ENCODE data around the gene IL21R. TPM values are rescaled to one million over a fixed set of nuclear protein-coding genes. Genes with fewer than 3 reads are reported as not detected.

The IL21R gene
- total and polyA plus RNA-seq, 10 of the 15 experiments (the other 5 are each of a cell fraction or from before 2014, with no cell fraction given): 5.3 to 138 (median 82.5) TPM

GRCh38 chr16:27374804-27375425, 27.1 kb upstream of the IL21R start (continued):
- TF ChIP-seq TBL1XR1 (IDR thresholded peaks at IDR 0.05; ENCODE audit: low read depth, low read length): no peak
- TF ChIP-seq, protein P1, sequence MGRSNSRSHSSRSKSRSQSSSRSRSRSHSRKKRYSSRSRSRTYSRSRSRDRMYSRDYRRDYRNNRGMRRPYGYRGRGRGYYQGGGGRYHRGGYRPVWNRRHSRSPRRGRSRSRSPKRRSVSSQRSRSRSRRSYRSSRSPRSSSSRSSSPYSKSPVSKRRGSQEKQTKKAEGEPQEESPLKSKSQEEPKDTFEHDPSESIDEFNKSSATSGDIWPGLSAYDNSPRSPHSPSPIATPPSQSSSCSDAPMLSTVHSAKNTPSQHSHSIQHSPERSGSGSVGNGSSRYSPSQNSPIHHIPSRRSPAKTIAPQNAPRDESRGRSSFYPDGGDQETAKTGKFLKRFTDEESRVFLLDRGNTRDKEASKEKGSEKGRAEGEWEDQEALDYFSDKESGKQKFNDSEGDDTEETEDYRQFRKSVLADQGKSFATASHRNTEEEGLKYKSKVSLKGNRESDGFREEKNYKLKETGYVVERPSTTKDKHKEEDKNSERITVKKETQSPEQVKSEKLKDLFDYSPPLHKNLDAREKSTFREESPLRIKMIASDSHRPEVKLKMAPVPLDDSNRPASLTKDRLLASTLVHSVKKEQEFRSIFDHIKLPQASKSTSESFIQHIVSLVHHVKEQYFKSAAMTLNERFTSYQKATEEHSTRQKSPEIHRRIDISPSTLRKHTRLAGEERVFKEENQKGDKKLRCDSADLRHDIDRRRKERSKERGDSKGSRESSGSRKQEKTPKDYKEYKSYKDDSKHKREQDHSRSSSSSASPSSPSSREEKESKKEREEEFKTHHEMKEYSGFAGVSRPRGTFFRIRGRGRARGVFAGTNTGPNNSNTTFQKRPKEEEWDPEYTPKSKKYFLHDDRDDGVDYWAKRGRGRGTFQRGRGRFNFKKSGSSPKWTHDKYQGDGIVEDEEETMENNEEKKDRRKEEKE (IDR thresholded peaks at IDR 0.05): no peak
- peak; percentile 22 for TF ChIP-seq CUX1 (IDR thresholded peaks at IDR 0.05; ENCODE audit: insufficient replicate concordance, low read depth, low read length)
- TF ChIP-seq RFX5 (IDR thresholded peaks at IDR 0.05; ENCODE audit: low read depth, low read length): no peak
- no peak for TF ChIP-seq NR2C1 (IDR thresholded peaks at IDR 0.05)
- TF ChIP-seq FOXM1 (IDR thresholded peaks at IDR 0.05; ENCODE audit: low read depth, low read length): no peak; the same call in 1 of the 2 replicates
- peak; percentile 65 for TF ChIP-seq FOS (IDR thresholded peaks at IDR 0.05; ENCODE audit: borderline replicate concordance, extremely low read depth, insufficient read length)
- TF ChIP-seq ZSCAN29 (IDR thresholded peaks at IDR 0.05): no peak
- TF ChIP-seq MEF2A (IDR thresholded peaks at IDR 0.05; ENCODE audit: insufficient read depth, low read depth, low read length): no peak
- TF ChIP-seq ETV6 (conservative IDR thresholded peaks at IDR 0.05 in 1 of 2, IDR thresholded peaks at IDR 0.05 in 1 of 2; ENCODE audit: borderline replicate concordance in 1 of 2, low read depth in 1 of 2): no peak
- peak; percentile 45; the same call in 1 of the 2 replicates for TF ChIP-seq NFIC (IDR thresholded peaks at IDR 0.05; ENCODE audit: low read depth, low read length)
- 0 out of 2 replicates have a peak, but pooled peaks have one; percentile 64 for TF ChIP-seq PML (IDR thresholded peaks at IDR 0.05; ENCODE audit: low read length)
- TF ChIP-seq ZNF622 (IDR thresholded peaks at IDR 0.05): no peak
- no peak for TF ChIP-seq JUNB (IDR thresholded peaks at IDR 0.05)
- TF ChIP-seq RCOR1 (conservative IDR thresholded peaks at IDR 0.05; ENCODE audit: low read depth, low read length): no peak; the same call in 1 of the 2 replicates
- TF ChIP-seq SMARCA5 (IDR thresholded peaks at IDR 0.05): no peak; the same call in 1 of the 2 replicates
- TF ChIP-seq TAF1 (IDR thresholded peaks at IDR 0.05; ENCODE audit: borderline replicate concordance, low read depth, low read length): peak; percentile 78
- TF ChIP-seq NRF1 (conservative IDR thresholded peaks at IDR 0.05; ENCODE audit: low read depth, low read length): no peak
- TF ChIP-seq ELK1 (IDR thresholded peaks at IDR 0.05; ENCODE audit: low read depth, low read length): no peak
- no peak for TF ChIP-seq SREBF1 (IDR thresholded peaks at IDR 0.05; ENCODE audit: low read length)
